GM19395 (cell line): ENCODE measurements around the gene H6PD.

Experiments
- ATAC-seq: cut with Tn5 transposase; IDR thresholded peaks from one replicate; pipeline ENCODE4 v1.9.1; 2021; ENCODE audit warnings: mild to moderate bottlenecking, moderate library complexity; ENCODE audit not compliant: unreplicated experiment

The H6PD gene

GRCh38 chr1:9275567-9276034 is 41.0 kb downstream of the H6PD start:
- peak; percentile 78 for ATAC-seq

GRCh38 chr1:9278116-9278515 is 43.5 kb downstream of the H6PD start:
- no peak for ATAC-seq

- ATAC-seq: no peak
Measured at GRCh38 chr1:9278585-9279153, 44.1 kb downstream of the H6PD start.

GRCh38 chr1:9279172-9279840 is 44.7 kb downstream of the H6PD start:
- ATAC-seq: no peak

- ATAC-seq: no peak
Measured at GRCh38 chr1:9280015-9280860, 45.7 kb downstream of the H6PD start.

GRCh38 chr1:9281071-9281827 is 46.7 kb downstream of the H6PD start:
- ATAC-seq: no peak

- no peak for ATAC-seq
Measured at GRCh38 chr1:9281908-9282695, 47.5 kb downstream of the H6PD start.

GRCh38 chr1:9282696-9282955 is 48.1 kb downstream of the H6PD start:
- no peak for ATAC-seq

GRCh38 chr1:9284061-9284460 is 49.5 kb downstream of the H6PD start:
- no peak for ATAC-seq

- no peak for ATAC-seq
Measured at GRCh38 chr1:9286556-9286955, 52.0 kb downstream of the H6PD start.

GRCh38 chr1:9289090-9289534 is 54.5 kb downstream of the H6PD start:
- ATAC-seq: no peak

- no peak for ATAC-seq
Measured at GRCh38 chr1:9289711-9290485, 55.3 kb downstream of the H6PD start.

- ATAC-seq: no peak
Measured at GRCh38 chr1:9291914-9292360, 57.4 kb downstream of the H6PD start.

GRCh38 chr1:9292361-9293240 is 58.0 kb downstream of the H6PD start, which contains the start of gene SPSB1:
Gene SPSB1 (plus strand): TSS chr1:9292894. CDS start chr1:9355892, 62,998 bp downstream.
- ATAC-seq: no peak

- ATAC-seq: no peak
Measured at GRCh38 chr1:9293241-9293532, 58.6 kb downstream of the H6PD start.

- no peak for ATAC-seq
Measured at GRCh38 chr1:9293533-9294404, 59.2 kb downstream of the H6PD start.

GRCh38 chr1:9294405-9294773 is 59.8 kb downstream of the H6PD start:
- ATAC-seq: no peak
